NCI-H1092 treated with DMSO at 0.1 percent for 48 hours (cell line): ENCODE measurements around the gene CHRM4.

Experiments used
- DNase-seq: peaks from one replicate; lab custom pipeline; 2025; lab: John Stamatoyannopoulos, UW

Gene CHRM4

DNA sequence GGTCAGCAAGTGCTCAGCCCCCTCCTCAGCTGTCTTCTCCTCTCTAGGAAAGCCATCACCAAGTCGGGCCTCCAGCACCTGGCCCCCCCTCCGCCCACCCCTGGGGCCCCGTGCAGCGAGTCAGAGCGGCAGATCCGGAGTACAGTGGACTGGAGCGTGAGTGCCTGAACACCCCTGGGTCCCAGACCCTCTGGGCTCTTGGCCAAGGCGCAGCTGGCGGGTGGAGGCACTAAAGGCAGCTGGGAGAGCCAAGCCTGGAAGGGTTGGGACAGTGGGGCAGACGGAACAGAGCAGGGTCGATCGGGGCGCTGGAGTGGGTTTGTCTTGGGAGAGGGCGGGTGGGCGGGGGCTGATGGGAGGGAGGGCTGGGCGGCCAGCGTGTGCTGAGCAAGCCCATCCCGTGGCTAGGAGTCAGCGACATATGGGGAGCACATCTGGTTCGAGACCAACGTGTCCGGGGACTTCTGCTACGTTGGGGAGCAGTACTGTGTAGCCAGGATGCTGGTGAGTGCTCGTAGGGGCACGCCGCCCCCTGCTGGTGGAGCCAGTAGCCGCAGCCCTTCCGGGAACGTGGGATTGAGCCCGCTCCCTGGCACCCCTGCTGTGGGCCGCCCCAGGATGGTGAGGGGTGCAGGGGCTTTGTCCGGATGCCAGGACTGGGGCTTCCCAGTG, 24.2 kb downstream of the CHRM4 start:
- peak; percentile 21 for DNase-seq

DNA sequence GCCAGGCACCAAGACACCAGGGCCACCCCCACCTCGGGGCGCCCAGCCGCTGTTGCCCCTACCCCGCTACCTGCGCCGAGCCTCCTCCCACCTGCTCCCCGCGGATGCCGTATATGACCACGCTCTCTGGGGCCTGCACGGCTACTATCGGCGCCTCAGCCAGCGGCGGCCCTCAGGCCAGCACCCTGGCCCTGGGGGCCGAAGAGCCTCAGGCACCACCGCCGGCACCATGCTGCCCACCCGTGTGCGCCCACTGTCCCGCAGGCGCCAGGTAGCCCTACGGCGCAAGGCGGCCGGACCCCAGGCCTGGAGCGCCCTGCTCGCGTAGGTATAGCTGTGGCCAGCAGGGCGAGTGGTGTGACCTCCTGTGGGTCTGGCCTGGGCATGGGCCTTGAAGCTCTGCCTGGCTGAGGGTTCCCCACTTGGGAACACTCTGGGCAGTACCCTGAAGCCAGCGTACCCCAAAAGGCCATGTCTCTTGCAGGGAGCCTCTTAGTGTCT, 24.9 kb downstream of the CHRM4 start:
- no peak for DNase-seq

DNA sequence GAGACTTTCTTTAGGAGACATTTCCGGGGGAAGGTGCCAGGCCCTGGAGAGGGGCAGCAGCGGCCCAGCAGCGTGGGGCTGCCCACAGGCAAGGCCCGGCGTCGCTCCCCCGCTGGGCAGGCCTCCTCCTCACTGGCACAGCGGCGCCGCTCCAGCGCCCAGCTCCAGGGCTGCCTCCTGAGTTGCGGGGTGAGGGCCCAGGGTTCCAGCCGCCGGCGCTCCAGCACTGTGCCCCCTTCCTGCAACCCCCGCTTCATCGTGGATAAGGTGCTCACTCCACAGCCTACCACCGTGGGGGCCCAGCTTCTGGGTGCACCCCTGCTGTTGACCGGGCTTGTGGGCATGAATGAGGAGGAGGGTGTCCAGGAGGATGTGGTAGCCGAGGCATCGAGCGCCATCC, 25.3 kb downstream of the CHRM4 start:
- DNase-seq, result no peak

GRCh38 chr11:46364791-46365190, 26.8 kb downstream of the CHRM4 start:
- no peak for DNase-seq

- no peak for DNase-seq
These were observed 27.5 kb downstream of the CHRM4 start for GRCh38 chr11:46364056-46364455.

- DNase-seq, result no peak
These were observed 28.0 kb downstream of the CHRM4 start for GRCh38 chr11:46363455-46364005.

GRCh38 chr11:46363031-46363407, 28.6 kb downstream of the CHRM4 start:
- DNase-seq, result no peak

DNA sequence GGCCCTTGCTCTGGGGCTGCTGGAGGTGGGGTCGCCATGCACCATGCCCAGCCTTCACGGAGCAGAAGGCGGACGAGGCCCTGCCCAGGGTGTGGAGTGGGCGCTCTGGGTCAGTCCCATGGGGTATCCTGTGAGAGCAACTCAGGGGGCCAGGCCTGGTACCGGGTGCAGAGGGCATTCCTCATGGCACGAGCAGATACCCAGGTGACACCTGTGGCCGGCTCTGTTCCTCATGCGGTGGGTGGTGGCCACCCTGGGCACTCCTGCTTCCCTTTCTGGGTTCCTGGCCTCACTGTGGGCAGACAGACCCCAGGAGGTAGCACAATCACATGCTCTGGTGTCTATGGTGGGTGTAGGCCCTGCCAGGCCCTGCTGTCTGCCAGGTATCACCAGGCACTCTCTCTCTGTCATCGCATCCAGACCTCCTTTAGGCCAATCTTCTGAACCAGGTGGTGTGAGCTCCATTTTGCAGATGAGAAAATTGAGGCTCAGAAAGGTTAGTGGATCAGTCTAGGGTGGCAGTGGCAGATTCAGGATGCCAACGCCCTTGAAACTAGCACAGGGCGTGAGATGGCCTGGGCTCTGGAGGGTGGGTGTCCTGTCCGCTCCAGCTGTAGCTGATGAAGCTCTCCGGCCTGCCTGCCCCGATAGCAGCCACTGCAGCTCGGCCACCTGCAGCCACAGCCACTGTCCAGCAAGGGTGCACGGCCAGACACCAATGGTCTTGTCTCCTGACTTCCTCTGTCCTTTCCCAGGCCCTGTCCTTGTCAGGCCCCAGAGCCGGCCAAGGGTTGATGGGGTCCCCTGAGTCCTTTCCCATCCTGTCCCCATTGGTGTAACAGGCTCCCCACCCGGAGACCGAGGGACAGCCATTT, 29.2 kb downstream of the CHRM4 start:
- no peak for DNase-seq

DNA sequence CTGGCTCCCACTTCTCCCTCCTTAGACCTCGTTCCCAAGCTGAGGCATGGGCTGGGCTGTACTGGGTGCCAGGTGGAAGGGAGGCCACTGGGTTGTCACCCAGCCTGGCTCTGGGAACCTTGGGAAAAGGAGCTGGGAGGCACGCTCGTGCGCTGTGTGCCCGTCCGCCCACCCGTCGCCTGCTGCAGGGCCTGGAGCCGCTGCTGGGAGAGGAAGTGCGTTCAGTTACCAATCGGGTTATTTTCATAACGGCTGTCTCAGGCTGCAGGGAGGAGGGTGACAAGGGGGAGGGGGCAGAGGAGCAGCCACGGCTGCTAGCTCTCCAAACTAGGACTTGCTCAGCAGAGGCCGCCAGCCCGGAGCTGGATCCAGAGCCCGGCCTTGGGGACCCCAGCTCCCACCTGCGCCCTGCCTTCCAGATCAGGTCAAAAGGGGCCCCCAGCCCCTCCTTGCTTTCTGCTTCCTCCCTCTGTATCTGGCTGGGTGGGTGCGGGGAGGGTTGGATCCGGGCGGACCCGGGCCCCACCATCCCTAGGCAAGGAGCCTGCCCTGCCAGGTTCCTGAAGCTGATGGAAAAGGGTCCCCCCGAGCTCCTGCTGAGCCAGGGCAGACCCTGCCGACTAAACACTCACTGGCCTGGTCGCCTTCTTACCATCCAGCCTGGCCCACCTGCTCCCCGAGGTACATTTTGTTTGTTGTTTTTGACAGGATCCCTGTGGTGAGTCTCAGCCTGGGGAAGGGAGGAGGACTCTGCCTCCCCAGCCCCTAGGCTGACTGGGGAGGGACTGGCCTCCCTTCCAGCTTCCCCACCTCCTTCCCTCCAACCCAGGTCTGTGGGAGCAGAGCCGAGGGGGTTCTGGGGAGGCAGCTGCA, 30.1 kb downstream of the CHRM4 start:
- DNase-seq, result peak; percentile 22

- no peak for DNase-seq
These were observed 30.7 kb downstream of the CHRM4 start for GRCh38 chr11:46360878-46361277.

- DNase-seq, result no peak
These were observed 31.6 kb downstream of the CHRM4 start for GRCh38 chr11:46359953-46360352.

DNA sequence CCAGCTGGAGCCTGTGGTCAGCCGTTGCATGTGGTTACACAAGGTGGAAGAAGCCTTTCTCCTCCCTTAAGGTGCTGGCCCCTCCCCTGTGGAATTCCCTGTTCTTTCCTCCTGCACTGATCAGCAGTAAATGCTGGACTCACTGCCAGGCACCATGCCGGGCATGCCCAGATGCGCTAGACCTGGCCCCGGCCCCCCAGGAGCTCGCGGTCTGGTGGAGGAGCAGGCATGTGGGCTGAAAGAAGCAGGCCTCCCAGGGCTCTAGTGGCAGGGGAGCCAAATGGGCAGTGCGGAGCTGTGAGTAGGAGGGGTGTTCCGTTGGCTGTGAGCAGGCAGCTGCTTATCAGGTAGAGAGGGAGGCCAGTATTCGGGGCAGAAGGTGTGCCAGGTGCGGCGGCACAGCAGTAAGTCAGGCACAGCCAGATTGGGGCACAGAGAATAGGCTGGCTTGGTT, 34.1 kb downstream of the CHRM4 start:
- DNase-seq, result no peak

DNA sequence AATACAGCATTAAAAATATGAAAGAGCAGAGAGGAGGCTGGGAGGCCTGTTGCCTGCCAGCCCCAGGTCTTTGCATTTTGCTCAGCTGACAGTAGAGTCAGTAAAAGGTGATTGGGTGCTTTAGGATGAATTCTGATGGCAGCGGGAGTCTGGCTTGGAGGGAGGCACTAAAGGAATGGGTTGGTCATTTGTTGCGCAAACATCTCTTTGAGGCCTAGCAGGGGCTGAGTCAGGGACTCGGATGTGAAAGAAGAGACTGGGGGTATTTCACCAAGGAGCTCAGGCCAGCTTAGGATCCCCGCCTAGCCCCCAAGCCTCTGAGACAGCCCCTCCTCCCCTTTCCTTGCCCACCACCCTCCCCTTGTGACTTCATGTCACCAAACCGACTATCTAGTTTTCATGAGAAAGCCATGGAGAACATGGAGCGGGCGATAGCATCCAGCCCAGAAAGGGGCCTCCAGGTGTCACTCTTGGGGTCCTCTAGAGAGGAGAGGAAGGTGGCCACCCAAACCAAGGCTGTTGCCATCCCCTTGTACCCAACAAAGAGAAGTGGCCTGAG, 34.6 kb downstream of the CHRM4 start:
- no peak for DNase-seq

DNA sequence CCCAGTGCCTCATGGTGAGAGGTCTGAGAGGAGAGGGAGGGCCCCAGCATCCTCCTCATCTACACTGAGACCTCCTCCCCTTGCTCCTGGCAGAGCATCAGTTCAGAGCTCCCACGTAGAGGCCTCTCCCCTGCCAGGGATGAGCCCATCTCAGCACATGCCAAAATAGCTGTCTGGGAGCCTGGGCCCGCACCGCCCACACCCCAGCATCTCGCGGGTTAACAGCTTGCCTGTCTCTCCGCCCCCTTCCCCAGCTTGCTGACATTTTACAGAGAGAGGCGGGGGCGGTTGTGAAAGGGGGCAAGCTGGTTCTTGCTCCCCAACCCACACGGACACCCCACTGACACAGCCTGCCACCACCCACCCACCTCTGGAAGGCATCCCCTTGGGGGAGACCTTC, 37.9 kb downstream of the CHRM4 start:
- no peak for DNase-seq

DNA sequence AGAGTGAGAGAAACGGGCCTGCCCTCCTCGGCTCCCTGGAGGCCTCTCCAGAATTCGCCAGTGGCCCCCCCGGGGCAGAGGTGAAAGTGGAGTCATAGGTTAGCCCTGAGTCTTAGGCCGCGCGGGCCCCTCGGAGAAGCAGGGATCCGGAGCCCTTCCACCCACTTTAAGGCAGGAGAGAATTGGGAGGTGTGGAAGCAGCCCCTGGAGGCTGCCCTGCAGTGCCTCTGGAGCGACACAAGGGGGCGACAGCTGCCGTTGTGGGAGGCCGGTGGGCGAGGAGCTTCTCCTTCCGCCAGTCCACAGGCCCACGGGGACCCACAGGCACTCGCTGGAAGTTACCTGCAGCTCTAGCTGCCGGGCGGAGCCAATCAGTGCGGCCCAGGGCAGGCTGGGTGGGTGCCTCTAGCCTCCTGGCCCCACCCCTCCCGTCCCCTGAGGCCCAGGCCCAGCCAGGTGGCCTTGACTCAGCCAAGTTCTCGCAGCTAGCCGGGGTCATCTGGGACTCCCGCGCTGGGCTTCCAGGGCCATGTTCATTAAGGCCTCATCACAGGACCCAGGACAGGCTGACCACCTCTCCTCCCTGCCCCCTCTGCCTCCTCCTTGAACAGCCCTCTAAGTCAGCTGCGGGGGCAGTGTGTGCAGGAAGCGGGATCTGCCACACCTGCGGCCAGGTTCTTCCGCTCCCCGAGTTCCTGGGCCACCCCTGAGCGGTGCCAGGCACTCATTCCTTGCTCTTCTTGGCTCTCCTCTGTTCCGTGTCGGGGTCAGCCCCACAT, 39.3 kb downstream of the CHRM4 start:
- DNase-seq, result no peak

DNA sequence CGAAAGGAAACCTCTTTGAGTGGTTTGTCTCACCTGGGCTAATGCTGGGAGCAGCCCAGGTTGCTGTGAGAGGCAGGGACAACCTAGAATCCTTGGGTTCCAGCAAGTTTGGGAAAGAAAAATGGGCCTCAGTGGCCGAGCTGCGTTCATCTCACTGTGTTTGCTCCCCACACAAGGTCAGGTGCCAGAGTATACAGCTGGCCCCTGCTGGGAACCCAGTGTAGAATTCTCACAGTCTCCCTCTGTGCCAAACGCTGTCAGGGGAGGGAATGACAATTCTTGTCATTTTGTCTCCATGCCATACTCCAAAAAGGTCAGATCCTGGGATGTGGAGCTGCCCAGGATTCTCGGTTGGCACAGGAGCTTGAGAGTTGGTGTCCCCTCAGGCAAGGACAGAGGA, 40.0 kb downstream of the CHRM4 start:
- no peak for DNase-seq

- DNase-seq, result no peak
These were observed 40.4 kb downstream of the CHRM4 start for GRCh38 chr11:46351148-46351547.

DNA sequence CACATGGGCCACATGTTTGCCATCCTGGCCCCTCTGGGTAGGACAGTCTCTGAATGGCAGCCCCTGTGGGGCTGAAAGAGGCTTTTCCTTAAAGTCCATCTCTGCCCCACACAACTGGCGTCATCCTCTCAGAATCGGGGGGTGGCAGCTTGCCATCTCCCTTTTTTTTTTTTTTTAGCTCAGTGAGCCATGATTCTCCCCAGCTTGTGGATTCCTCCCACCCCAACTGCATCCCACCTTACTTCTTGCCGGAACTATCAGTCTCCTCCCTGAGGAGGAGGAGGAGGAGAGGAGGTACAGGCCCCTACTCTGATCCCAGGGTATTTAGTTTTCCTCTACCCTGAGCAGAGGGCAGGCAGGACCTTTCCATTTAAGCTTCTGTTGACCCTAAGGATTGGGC, 40.9 kb downstream of the CHRM4 start:
- no peak for DNase-seq

- no peak for DNase-seq
These were observed 42.8 kb downstream of the CHRM4 start for GRCh38 chr11:46348566-46349401.
